HL-60 (cell line): ENCODE measurements around the gene AGBL3.

Experiments
- GABPA ChIP-seq: IDR thresholded peaks from 2 replicates; pipeline ENCODE4 v1.6.1; 2012; ENCODE audit warnings: low read depth
- TF ChIP-seq, protein P1 (sequence below): IDR thresholded peaks from one replicate; pipeline ENCODE4 v1.5.1; 2011; ENCODE audit warnings: low read length, control low read depth, inconsistent platforms; ENCODE audit not compliant: insufficient read depth
- TF ChIP-seq, protein P2 (sequence below): IDR thresholded peaks from 2 replicates; pipeline ENCODE4 v1.6.1; 2012; ENCODE audit warnings: low read depth; ENCODE audit not compliant: insufficient replicate concordance

DNA sequence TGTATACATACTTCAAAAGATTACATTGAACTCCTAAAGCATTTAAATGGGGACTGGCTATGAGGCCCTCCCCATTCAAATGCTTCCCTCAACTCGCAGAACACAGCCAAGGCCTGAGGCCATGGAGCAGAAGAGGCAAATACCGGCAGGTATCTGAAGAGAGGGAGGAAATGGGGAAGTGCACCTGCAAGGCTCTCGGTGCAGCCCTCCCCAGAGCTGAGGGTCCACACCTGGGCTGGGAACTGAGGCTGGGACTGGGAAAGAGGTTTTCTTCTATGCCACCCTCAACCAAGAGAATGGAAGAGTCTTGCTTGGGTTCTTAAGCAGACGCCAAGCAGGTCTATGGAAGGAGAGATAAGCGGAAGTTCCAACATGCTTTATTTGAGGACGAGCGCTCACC lies 197.2 kb downstream of the AGBL3 start:
- TF ChIP-seq, protein P1, sequence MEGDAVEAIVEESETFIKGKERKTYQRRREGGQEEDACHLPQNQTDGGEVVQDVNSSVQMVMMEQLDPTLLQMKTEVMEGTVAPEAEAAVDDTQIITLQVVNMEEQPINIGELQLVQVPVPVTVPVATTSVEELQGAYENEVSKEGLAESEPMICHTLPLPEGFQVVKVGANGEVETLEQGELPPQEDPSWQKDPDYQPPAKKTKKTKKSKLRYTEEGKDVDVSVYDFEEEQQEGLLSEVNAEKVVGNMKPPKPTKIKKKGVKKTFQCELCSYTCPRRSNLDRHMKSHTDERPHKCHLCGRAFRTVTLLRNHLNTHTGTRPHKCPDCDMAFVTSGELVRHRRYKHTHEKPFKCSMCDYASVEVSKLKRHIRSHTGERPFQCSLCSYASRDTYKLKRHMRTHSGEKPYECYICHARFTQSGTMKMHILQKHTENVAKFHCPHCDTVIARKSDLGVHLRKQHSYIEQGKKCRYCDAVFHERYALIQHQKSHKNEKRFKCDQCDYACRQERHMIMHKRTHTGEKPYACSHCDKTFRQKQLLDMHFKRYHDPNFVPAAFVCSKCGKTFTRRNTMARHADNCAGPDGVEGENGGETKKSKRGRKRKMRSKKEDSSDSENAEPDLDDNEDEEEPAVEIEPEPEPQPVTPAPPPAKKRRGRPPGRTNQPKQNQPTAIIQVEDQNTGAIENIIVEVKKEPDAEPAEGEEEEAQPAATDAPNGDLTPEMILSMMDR, result no peak
- TF ChIP-seq, protein P2, sequence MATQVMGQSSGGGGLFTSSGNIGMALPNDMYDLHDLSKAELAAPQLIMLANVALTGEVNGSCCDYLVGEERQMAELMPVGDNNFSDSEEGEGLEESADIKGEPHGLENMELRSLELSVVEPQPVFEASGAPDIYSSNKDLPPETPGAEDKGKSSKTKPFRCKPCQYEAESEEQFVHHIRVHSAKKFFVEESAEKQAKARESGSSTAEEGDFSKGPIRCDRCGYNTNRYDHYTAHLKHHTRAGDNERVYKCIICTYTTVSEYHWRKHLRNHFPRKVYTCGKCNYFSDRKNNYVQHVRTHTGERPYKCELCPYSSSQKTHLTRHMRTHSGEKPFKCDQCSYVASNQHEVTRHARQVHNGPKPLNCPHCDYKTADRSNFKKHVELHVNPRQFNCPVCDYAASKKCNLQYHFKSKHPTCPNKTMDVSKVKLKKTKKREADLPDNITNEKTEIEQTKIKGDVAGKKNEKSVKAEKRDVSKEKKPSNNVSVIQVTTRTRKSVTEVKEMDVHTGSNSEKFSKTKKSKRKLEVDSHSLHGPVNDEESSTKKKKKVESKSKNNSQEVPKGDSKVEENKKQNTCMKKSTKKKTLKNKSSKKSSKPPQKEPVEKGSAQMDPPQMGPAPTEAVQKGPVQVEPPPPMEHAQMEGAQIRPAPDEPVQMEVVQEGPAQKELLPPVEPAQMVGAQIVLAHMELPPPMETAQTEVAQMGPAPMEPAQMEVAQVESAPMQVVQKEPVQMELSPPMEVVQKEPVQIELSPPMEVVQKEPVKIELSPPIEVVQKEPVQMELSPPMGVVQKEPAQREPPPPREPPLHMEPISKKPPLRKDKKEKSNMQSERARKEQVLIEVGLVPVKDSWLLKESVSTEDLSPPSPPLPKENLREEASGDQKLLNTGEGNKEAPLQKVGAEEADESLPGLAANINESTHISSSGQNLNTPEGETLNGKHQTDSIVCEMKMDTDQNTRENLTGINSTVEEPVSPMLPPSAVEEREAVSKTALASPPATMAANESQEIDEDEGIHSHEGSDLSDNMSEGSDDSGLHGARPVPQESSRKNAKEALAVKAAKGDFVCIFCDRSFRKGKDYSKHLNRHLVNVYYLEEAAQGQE, result no peak
- no peak for TF ChIP-seq GABPA
